Left renal cortex interstitium (tissue), 4 donors: Measurements from ENCODE around the gene SCN8A. TPM values are rescaled to one million over a fixed set of nuclear protein-coding genes. Genes with fewer than 3 reads are reported as not detected.
"Not testable (repeated sequence)": the region's sequence is repeated elsewhere in the genome, so short reads cannot be mapped to it uniquely, and the experiment has no call there.

Experiments used
- DNase-seq, 4 donors: peaks; one replicate each; pipeline ENCODE4 v3.0.0-alpha.2; 2013; ENCODE audit warnings: low read depth in 4 of 4, low spot score in 2 of 4, missing footprints in 1 of 4
- polyA plus RNA-seq, 4 donors: library from polyadenylated mRNA; unstranded; fragments of 120-200 nt; gene quantifications; one replicate each; pipeline ENCODE4 v1.2.1, GENCODE V29; 2013; ENCODE audit not compliant: insufficient read length in 4 of 4

SCN8A gene
- 1 to 10 TPM; 1.5 to 3.1 (median 2.1) TPM for polyA plus RNA-seq

DNA sequence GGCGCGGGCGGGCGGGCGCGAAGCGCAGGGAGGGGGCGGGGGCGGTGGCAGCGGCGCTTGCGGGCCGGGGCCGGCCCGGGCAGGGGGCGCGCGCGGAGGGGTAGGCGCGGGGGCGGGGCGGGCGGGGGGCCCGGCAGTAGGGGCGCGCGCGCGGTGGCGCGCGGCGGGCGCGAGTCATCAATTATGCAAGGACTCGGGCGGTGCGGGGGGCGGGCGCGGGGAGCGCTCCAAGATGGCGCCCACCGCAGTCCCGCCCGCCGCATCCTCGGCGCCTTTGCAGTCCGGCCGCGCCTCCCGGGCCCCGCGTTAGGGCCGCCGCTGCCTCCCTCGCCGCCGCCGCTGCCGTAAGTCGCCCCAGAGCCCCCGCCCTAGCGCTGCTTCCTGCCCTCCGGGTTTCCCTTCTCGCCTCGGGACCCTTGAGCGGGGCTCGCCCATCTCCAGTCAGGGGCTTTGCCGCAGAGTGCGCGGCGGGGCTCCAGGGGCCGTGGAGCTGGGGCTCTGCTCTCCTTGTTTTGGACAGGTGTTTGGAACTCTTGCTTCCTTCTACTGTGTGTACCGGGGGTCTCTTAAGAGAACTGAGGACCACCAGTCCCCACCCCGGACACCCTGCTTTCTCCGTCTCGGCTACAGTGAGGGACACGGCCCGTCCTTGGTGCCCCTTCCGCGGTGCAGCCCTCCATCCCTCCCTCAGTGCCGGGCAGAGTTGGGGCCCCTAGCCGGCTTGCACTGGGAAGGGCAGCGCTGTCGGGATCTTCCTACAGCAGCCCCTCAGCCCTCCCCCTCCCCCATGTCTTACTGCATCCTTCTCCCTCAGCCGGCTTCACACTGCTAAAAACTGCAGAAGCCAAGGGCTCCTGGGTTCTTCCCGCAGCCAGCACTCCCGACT, at the start of gene SCN8A:
SCN8A (plus strand) TSS at position 218 of the 886 bp plus-strand sequence. CDS start 71,585 bp downstream, outside the sequence.
- DNase-seq: peak in 3 of 4 donors; percentile 11 to 41 (median 21)

DNA sequence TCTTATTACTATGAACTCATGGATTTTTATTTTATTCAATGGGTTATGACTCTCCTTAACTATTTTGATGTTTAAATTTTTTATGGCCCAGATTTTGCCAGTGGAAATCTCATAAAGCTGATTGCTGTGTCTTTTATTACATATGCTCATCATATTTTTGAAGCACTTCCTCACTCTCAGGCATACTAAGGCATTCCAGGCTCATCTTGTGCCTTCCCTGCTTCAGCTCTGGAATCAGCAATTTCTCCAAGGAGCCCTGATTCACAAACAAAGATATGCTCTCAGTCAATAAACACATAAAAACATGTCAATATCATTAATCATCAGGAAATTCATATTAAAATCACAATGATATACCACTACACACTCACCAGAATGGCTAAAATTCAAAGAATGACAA, 44.9 kb upstream of the SCN8A start:
- no peak for DNase-seq

DNA sequence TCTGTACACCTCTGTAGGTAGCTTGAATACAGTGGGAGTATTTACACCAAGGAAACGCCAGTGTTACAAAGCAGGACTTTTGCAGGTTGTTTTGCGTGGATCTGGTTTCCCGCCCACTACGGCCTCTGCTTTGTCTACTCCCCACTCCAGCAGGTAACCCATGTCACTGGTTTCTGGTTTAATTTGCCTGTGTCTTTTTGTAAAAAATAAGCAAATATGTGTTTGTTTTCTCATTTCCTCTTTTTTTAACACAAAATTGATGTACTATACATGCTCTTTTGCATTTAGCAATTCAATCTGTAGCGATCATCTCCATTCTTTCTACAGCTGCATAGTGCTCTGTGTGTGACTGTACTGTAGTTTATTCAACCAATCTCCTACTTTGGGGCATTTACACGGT, 43.4 kb upstream of the SCN8A start:
- no peak for DNase-seq

DNA sequence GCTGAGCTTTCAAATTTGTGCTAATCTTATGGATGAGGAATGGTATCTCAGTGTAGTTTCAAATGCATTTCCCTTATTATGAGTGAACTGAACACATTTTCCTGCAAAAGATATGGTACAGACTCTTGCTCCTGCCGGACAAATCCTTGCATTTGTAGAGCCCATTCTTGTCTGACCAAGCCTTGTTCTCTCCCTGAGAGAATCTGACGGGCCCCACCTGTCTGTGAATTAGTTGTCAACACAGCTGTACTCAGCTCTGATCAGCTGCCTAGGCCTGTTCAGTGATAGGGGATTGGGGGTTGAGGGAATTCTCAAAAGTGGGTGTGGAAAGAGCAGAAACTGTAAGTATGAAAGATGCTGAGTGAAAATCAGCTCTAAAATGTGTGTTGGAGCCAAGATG, 42.8 kb upstream of the SCN8A start:
- DNase-seq: no peak

DNA sequence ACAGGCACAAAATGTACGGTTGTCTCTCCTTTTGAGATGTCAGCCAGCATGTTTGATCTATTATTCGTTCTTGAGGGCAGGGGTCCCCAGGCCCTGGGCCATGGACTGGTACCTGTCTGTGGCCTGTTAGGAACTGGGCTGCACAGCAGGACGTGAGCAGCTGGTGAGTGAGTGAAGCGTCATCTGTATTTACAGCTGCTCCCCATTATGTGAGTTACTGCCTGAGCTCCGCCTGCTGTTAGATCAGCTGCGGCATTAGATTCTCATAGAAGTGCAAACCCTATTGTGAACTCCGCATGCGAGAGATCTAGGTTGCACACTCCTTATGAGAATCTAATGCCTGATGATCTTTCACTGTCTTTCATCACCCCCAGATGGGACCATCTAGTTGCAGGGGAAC, 41.4 kb upstream of the SCN8A start:
- DNase-seq: no peak

DNA sequence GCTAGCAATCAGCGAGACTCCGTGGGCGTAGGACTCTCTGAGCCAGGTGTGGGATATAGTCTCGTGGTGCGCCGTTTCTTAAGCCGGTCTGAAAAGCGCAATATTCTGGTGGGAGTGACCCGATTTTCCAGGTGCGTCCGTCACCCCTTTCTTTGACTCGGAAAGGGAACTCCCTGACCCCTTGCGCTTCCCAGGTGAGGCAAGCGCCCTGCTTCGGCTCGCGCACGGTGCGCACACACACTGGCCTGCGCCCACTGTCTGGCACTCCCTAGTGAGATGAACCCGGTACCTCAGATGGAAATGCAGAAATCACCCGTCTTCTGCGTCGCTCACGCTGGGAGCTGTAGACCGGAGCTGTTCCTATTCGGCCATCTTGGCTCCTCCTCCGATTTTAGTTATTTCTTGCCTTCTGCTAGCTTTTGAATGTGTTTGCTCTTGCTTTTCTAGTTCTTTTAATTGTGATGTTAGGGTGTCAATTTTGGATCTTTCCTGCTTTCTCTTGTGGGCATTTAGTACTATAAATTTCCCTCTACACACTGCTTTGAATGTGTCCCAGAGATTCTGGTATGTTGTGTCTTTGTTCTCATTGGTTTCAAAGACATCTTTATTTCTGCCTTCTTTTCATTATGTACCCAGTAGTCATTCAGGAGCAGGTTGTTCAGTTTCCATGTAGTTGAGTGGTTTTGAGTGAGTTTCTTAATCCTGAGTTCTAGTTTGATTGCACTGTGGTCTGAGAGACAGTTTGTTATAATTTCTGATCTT, 22.6 kb upstream of the SCN8A start:
- not testable (repeated sequence) for DNase-seq

DNA sequence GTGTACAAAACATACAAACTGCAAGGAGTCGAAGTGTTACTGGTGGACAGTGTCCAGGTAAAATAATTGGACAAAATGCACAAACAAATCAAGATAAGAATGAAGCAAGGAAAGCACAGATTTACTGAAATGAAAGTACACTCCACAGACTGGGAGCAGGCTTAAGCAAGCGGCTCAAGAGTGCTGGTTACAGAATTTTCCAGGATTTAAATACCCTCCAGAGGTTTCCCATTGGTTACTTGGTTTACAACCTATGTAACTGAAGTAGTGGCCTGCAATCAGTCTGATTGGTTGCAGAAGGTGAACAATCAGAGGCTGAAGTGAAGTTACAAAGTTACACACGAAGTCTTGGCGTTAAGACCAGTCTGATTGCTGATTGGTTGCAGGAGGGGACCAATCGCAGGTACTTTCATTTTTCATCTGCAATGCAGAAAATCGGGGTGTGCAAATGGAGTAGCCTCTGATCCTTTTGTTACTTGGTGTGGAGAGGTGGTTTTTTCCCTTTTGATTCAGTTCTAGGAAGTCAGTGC, 11.6 kb upstream of the SCN8A start:
- DNase-seq: no peak

DNA sequence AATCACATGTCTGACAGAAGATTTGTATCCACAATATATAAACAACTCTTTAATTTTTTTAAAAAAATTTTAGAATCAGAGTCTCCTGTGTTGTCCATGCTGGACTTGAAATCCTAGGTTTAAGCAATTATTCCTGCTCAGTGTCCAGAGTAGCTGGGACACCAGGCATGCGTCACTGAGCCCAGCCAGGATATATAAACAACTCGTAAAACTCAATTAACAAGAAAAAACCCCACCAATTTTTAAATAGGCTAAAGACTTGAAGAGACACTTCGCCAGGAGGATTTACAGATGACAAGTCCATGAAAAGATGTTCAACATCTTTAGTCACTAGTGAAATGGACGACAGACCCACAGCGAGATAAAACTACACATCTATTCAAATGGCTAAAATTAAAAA, 2.0 kb upstream of the SCN8A start:
- DNase-seq: no peak

DNA sequence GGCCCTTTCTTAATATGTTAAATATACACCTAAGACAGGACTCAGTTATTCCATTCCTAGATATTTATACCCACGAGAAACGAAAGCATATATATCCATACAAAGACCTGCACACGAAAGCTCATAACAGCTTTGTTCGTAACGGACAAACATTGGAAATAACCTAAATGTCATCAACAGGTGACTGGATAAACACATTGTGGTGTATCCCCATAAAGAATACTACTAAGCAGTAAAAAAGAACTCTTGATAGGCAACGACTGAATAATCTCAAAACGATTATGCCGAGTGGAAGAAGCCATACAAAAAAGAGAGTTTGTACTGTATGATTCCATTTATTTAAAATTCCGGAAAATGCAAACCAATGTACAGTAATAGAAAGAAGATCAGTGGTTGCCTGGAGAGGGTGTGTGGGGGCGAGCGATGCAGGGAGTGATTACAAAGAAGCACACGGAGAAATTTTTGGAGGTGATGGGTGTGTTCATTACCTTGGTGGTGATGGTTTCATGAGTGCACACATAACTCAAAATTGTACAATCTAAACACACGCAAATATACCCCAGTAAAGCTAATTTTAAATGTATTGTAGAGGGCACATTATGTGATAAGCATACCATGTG, 1.4 kb upstream of the SCN8A start:
- no peak for DNase-seq

DNA sequence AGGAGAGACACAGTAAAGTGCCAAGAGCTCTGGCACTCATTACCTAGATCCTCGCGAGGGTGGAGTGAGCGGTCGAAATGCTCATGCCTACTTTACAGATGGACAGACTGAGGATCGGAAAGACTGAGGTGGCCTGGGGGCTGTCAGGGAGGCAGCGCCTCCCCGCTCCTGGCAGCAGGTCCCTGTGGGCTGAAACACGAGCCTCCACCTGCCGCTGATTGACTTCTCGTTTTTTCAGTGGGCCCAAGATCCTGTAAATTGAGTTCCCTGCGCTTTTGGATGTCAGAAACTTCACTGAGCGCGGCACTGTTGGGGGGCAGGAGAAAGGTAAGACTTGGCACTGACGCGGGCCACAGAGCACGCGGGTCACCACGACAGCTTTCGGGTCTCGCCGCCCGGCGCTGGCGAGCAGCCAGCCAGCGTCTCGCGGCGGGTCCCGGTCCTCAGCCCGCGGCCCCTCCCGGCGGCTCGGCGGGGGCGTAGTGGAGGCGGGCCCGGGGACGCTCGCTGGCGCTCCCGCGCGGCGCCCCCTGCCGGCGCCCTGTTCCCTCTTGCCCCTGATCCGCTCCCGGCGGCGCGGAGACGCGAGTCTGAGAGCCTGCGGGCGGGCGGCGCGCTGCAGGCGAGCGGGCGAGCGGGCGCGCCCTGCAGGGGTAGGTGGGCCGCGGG, 552 bp upstream of the SCN8A start:
- peak; percentile 27 to 76 (median 56) for DNase-seq

DNA sequence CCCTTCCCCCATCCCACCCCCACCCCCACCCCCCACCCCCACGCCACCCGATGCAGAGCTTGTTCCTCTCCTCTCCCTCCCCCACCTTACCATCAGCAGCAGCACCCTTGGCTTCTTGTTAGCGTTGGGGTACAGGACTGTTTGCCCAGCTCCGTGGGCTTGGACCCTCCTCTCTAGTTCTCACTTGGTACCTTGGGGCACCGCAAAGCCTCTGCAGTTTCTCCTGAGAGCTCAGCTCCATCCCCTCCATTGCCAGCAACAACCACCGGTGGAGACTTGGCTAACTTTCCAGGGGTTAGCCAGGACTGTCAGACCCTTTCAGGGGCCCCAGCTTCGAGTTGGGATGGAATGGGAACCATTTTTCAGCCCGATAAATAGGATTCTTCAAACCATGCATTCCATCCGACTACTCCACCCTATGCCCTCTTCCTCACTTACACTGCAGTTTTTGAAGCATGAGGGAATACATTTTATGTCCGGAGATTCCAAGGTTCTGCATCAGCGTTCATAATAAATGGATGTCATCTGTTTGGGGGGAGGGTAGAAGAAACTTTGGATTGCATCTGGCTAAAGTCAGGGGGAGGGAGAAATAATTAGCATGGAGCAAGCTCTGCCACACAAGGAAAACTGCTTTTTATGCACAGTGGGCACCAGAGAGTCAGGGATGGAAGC, 1.1 kb downstream of the SCN8A start:
- DNase-seq: no peak

DNA sequence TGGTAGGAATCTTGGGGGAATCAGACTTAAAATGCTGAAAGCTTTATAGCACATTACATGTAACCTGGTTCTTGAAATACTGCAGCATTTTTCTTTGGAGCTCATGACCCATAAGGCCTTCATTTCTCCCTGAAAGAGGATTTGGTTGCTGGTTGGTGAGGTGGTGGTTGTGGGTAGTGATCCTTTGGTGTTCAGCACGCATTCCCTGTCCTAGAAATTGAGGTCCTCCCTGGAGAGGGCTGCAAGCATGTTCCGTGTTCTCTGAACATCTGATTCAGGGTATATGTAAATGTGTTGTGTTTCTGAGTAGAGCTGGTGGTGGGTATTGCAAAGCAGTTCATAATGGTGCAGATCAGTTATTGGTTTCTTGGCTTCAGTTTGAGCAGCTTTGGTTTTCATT, 2.0 kb downstream of the SCN8A start:
- DNase-seq: no peak

DNA sequence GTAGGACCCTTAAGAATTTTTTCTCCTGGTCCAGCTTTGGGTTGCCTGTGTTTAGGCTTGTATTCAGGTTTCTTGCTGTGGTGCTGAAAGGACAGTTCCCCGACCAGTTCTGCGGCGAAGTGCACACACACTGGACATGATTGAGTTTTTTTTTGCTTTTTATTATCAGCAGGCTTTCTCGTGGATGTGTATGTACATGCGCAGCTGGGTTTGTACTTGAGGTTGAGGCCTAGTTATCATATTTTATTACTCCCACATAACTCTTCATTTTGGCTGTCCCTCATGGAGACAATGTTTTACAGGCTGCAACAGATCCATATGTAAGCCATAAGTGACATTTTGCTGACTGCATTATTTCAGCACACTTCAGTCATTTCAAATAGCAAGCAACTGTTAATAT, 2.5 kb downstream of the SCN8A start:
- DNase-seq: peak; percentile 19 to 60 (median 44)

DNA sequence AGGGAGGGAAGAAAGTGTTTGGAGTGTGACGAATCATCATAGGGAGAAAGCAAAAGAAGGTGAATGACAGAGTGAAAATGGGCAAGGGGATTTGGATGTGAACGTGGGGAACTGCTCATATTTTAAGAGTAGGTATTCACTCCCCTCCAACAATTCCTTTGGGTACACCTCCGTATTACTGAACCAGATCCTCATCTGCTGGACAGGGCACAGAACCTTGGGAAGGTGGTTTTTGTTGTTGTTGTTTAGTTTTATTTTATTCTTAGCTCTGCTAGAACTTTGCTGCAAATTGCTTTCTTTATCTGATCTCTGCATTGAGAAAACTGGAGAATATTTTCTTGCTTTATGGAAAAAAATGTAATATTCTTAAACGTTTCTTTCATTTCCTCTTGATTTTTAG, 7.1 kb downstream of the SCN8A start:
- DNase-seq: no peak

DNA sequence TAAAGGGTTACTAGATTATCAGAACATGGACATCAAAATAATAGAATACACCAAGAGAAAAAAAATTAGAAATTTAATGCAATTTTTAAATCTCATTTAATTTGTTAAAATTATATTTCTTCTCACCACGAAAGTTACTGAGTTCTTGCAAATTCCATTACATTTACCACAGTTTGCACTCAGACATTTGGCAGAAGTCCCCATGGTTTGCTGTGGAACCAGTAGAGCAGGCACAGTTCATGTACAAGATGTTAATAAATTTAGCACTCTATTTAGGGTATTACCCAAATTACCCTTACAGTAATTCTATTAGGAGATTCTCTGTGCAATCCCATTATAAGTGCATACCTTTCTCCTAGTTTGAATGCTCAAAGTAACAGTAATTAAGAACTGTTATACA, 9.7 kb downstream of the SCN8A start:
- no peak for DNase-seq

DNA sequence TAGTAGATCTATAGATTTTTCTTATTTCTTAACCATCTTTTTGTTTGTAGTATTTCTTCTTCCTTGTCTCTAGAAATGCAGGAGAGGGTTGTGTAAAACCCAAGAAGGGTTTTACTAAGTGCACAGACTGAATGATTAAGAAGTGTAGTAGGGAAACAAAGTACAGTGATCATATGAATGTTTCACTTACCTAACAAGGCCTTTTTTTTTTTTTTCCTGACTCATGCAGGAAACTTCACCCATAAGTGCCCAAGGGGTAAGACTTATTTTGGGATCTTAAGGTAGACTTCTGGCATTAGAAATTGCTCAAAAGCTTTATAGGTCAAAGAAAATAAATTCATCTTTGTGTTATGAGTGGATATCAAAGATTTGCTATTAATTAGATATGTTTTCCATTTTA, 10.2 kb downstream of the SCN8A start:
- DNase-seq: no peak

DNA sequence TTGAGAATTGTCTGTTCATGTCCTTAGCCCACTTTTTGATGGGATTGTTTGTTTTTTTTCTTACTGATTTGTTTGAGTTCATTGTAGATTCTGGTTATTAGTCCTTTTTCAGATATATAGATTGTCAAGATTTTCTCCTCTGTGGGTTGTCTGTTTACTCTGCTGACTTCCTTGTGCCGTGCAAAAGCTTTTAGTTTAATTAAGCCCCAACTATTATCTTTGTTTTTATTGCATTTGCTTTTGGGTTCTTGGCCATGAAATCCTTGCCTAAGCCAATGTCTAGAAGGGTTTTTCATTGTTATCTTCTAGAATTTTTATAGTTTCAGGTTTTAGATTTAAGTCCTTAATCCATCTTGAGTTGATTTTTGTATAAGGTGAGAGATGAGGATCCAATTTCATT, 14.9 kb downstream of the SCN8A start:
- DNase-seq: not testable (repeated sequence)

DNA sequence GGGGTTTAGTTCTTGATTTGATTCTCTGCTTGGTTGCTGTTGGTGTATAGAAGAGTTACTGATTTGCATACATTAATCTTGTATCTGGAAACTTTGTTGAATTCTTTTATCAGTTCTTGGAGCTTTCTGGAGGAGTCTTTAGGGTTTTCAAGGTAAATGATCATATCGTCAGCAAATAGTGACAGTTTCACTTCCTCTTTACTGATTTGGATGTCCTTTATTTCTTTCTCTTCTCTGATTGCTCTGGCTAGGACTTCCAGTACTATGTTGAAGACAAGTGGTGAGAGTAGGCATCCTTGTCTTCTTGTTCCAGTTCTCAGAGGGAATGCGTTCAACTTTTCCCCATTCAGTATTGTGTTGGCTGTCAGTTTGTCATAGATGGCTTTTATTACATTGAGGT, 16.2 kb downstream of the SCN8A start:
- DNase-seq: not testable (repeated sequence)

DNA sequence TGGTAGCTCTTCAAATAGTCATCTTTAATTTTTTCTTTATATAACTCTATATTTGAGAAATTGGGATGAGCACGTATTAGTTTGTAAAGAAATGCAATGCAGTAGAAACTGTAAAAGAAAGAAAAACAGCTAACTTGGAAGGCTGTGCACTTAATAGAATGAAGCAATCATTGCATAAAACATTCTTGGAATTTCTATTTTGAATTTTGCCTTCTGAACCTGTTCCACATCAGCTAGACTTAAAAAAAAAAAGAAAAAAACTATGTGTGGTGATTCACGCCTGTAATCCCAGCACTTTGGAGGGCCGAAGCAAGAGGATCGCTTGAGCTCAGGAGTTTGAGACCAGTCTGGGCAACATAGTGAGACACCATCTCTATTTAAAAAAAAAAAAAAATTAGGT, 29.4 kb downstream of the SCN8A start:
- no peak for DNase-seq
